Endothelial cell of umbilical vein (primary cell): ENCODE results near the gene TTC33.

Experiments used
- CTCF ChIP-seq, 2 donors: IDR thresholded peaks; 1 replicate in 1 of 2; 2 replicates in 1 of 2; pipeline ENCODE4 v1.5.1; 2011; ENCODE audit warnings: low read length in 2 of 2, mild to moderate bottlenecking in 2 of 2, moderate library complexity in 2 of 2, control low read depth in 1 of 2, inconsistent platforms in 1 of 2, low read depth in 1 of 2; ENCODE audit not compliant: insufficient read depth in 1 of 2; ENCODE audit errors: extremely low read depth in 1 of 2
- FOS ChIP-seq: IDR thresholded peaks from 2 replicates; pipeline ENCODE4 v1.6.1; 2011; ENCODE audit warnings: mild to moderate bottlenecking, low read length, moderate library complexity, borderline replicate concordance; ENCODE audit not compliant: insufficient read depth
- MAX ChIP-seq: IDR thresholded peaks from 2 replicates; pipeline ENCODE4 v1.6.1; 2011; ENCODE audit not compliant: insufficient read depth, insufficient read length
- POLR2A ChIP-seq: IDR thresholded peaks from 2 replicates; pipeline ENCODE4 v1.6.1; 2012; ENCODE audit warnings: low read depth, mild to moderate bottlenecking, control low read depth, low read length

- TF ChIP-seq POLR2A (no peak), CTCF (IDR thresholded peaks at IDR 0.05; ENCODE audit: extremely low read depth in 1 of 2, insufficient read depth in 1 of 2, low read depth in 1 of 2, low read length in 2 of 2) (no peak), FOS (no peak), MAX (no peak)
These were observed 244.0 kb downstream of the TTC33 start for GRCh38 chr5:40511801-40512200.
